OCI-LY3 (cell line): ENCODE results near the gene ERC1.

ENCODE experiments used
- EZH2phosphoT487 ChIP-seq: fragments of 200-600 bp; shearing (Covaris generic); IDR thresholded peaks from 2 replicates; pipeline ENCODE4 v1.6.1; 2018; ENCODE audit warnings: antibody characterized with exemption, mixed run types, low read depth
- TF ChIP-seq, protein P1 (sequence below): fragments of 200-600, 300-600 bp; sonication (generic); IDR thresholded peaks from 2 replicates; pipeline ENCODE4 v1.5.1; 2014; ENCODE audit warnings: antibody characterized with exemption, low read length, low read depth

DNA sequence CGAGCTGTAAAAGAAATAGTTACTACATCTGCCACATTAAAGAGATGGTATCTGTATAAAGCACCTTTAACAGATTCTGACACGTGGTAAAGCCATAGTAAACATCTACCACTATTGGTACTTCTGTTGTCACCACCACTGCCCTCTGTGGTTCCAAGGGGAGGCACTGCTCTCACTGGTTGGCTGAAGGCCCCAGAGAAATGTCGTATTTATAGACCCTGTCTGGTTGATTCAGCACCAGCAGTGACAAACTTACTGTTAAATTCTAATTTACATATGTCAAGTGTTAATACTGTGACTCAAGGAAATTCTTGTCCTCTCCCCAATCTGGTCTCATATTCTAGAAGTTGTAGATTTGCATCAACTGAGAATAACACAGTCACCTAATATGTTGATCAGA is 281.1 kb downstream of the ERC1 start:
- no peak for TF ChIP-seq EZH2phosphoT487
- TF ChIP-seq, protein P1, sequence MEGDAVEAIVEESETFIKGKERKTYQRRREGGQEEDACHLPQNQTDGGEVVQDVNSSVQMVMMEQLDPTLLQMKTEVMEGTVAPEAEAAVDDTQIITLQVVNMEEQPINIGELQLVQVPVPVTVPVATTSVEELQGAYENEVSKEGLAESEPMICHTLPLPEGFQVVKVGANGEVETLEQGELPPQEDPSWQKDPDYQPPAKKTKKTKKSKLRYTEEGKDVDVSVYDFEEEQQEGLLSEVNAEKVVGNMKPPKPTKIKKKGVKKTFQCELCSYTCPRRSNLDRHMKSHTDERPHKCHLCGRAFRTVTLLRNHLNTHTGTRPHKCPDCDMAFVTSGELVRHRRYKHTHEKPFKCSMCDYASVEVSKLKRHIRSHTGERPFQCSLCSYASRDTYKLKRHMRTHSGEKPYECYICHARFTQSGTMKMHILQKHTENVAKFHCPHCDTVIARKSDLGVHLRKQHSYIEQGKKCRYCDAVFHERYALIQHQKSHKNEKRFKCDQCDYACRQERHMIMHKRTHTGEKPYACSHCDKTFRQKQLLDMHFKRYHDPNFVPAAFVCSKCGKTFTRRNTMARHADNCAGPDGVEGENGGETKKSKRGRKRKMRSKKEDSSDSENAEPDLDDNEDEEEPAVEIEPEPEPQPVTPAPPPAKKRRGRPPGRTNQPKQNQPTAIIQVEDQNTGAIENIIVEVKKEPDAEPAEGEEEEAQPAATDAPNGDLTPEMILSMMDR, result no peak
